HG03175 (cell line): ENCODE data around the gene SLC25A21.

ENCODE experiments used
- ATAC-seq: cut with Tn5 transposase; IDR thresholded peaks from one replicate; pipeline ENCODE4 v1.9.1; 2021; ENCODE audit warnings: mild to moderate bottlenecking, moderate library complexity; ENCODE audit not compliant: unreplicated experiment

The SLC25A21 gene

DNA sequence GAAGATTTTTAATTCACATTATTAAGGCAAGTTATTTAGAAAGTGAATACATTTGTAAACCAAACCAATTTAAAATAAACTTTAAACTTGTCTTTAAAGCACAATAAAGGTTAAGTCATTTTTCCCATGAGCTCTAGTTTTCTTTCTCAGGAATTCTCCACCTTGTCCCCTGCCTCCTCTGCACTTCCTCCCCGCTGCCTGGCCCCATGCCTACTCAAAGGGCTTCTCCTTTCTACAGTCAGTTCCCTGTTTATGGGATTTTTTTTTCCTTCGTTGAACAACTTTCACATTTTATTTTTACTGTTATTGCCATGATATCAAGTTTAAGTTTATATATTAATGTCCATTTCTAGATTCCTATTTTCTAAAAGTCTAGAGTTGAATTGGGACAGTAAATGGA is 223.0 kb downstream of the SLC25A21 start:
- ATAC-seq: no peak

DNA sequence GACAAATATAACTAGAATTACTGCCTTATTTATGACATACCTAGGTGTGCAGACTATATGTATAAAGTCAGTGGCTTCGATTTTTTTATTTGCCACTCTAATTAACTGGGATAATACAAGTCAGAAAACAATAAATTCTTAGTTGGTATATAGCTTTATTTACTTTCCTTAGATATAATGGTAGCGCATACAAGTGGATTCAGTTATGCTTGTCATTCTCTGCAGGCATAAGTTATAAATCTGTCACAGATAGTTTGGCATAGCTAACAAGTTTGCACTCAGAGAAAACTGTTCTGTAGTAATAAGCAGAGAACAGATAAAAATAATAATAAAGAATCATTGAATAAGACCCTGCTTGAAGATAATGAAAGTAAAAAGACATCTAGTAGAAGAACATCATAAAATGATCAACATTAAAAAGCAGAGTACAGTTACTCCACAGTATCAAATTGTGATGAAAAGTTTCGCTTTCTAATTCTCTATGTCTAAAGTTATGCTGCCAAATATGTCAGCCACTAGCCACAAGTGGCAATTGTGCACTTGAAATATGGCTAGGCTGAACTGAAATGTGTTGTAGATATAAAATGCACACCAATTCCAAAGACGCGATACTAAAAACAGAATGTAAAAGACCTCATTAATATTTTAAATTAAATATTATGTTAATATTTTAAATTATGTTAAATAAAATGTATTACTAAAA is 224.1 kb downstream of the SLC25A21 start:
- no peak for ATAC-seq

DNA sequence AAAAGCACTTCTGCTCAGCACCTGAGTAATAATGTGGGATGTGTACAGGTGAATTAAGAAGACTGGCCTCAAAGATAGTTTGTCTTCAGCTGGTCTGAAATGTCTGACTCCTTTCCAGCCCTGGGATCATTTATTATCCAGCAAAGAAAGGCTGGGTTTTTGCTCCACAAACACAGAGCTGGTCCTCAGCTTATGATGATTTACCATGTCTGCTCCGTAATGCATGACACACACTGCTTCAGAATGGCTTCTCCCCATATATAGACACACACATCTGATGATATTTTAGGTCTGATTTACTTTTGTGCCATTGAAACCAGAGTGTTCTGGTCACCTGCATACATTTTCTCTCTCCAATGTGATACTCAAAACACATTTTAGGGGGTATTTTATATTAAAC is 225.0 kb downstream of the SLC25A21 start:
- ATAC-seq: no peak

DNA sequence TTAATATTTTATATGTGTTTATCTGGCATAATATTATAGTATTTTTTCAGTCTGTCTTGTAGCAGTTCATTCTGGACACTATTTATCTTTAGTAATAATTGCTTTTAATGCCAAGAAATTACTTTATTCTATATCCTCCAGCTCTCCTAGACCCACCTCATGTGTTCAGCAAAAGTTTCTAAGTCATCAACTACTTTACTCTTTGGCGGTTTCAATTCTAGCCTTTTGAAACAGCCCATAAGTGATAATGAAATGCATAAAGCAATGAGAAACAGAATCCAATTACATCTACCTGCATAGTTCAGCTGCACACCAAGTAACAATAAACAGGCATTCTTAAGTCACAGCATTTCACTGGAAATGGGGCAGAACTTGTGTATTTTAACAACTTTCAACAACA is 225.5 kb downstream of the SLC25A21 start:
- no peak for ATAC-seq

DNA sequence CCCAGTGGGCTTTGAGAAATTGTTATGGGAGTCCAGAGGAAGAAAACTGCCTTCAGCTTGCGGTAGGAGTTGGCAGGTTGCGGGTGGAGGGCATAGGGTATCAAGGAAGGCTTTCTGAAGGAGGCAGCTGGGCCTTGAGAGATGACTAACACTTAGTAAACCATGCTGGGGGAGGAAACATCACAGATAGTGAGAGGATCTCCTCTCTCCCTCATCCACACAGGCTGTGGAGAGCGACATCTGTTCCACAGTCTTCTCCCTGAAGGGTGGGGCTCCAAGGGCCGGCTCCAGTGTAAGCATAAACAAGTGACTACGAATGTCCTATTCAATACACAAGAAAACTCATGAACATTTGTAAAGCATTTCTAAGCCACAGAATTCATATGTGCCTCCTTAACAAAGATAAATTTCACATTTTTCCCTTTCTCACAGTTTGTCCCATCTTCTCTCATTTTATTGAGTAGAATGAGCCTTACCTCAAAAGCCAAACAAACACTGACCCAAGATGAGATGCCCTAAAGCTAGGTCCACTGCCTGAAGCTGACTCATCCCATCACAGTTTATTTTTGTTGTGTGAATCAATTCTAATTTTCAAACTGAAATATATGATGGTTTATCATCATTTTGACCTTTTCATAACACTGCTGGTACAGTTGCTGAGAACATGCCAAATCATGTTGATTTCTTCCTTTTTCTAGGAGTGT is 227.9 kb downstream of the SLC25A21 start:
- no peak for ATAC-seq

DNA sequence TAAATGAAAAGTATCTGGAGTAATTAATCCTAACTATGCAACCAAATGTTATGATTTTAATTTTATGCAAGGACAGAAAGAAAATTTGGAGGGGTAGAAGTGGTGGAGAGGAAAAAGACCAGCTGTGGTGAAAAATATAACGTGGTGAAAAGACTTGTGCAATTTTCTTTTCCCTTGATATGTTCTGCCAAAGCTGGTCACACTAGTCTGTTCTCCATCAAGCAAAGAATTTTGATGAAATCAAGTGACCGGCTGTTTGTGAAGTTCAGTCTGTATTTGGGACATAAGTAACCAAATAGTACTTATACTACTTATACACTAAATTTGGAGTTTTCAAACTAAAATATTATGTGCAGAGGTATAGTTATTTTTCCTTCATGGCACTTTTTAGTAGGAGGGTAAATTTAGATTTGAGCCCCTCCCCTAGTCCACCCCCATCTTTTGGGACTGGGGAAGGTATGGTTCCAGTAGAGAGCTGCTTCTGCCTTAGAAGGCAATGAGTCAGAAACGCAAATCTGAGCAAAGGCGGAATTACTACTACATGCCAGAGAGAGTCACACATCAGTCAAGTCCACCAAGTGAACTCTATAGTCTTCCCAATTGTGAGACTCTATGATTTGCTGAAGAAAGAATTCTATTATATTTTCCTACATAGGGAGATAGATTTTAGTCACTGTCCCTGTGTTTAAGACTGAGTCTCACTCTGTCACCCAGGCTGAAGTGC is 229.7 kb downstream of the SLC25A21 start:
- ATAC-seq: no peak

DNA sequence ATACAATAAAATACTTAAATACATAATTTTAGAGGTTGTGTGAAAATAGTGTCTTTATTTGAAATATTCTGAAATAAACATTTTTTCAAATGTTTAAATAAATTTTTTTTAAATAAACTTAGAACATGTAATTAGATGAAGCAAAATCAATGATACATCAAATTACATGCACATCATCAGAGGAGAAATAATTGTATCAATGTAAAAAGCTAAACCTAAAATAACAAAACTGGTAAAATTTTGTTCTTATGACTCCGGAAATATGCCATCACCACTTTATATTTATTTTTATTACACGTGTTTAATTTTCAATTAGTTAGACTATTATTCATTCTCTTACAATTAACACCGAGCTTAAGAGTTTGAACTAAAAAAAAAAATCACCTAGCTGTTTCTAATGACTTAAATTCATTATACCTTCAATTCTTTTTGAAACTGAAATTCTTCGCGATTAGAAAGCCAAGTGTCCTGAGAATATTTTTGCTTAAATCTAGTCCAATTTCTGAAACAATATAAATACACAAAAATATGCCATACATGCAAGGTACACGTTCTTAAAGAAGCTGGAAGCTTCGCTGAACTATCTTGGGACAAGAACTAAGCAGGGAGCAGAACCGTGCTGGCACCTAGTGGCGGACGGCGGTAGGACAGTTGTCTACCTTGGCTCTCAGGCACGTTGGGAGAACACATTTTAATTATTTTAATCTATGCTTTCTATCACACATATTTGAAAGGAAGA is 230.5 kb downstream of the SLC25A21 start:
- ATAC-seq: peak; percentile 87

DNA sequence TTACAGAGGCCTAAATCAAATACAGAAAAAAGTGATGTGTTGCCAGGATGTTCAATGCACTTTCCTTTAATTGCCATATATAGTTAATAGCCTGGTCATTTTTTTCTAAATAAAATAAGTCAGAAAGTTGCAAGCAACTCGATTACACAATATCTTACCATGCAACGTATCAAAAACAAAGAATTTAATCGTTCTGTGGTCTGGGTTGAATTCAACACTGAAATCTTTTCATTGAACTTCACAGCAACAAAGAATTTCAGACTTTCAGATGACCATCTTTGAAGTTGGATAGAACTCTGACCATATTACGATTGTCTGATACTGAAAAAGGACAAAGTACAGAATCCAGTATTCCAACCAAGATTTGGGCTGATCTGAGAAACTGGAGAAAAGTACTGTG is 231.9 kb downstream of the SLC25A21 start:
- no peak for ATAC-seq

DNA sequence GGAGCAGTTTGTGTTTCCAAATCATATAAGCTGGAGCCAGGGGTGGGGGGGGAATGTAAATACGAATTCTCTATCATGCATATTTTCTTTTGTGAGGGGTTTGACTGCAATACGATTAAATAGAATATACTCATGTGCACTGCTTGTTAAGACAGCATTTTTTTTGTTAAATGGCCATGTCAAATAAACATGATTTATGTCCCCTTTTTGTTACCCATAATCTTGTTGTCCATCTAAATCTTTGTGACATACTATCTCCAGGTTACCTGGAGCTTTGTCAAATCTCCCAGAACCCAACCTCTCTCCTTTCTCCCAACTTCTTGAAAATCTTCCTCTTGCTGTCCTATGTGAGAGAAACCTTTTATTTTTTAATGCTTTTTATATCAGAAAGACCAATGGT is 233.1 kb downstream of the SLC25A21 start:
- no peak for ATAC-seq

DNA sequence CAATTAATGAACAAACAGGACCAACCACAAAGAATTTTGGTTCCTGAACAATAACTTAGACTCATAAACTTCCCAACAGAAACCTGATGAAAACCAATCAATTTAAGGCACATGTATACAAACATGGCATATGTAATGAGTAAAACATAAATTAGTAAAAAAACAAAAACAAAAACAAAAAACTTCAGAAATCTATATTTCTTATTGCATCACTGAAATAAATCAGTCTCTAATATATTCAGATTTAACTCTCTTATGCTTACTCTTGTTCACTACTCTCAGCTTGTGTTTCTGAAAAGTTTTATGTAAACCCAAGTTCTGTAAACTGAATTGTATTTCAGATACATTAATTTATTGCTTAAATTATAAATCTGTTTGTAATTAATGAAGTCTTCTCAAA is 233.7 kb downstream of the SLC25A21 start:
- ATAC-seq: no peak

DNA sequence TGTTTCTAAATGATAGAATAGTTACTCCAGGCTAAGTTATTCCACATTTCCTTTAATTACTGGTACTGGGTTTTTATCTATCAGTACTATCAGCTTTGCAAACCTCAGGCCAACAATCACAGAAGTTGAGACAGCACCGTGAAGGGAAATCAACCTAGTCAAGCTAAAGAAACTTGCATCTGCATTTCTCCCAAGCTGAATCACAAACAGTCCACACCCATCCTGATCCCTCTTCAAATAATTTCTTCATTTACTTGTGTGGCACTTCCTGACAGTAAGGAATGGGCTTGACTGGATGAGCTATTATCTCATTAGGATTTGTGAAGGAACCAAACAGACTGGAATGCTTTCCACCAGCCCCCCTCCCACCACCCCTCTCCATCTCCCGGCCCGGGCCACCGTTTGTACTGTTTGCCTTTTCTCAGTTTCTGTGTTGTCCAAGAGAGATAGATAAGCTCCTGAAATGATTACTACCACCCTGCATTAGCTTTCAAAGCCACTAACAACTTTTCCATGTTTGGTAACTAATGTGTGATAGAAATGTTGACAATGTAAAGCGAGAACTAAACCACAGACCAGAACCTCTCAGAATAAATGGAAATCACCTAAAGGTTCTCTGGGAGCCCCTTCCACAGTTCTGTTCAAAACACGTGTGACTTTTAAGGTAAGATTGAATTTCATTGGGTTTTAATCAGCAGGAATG is 236.3 kb downstream of the SLC25A21 start:
- ATAC-seq: no peak

DNA sequence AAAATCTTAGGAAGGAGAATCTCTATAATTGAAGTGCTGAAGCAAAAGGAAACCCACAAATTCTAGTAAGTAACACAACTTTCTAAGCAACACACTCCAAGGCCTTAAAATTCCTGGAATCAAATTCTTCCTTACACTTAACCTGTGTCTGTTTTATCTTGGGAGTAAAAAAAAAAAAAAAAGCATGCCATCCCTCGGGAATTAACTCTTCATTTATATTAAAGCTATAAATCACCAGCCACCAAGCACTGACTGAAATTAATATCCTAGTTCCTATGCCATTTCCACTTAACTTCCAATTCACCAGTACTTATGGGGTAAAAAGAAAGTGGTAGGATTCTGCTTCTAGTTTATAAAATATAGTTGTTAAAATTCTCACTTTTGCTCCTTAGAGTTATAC is 238.1 kb downstream of the SLC25A21 start:
- ATAC-seq: no peak

DNA sequence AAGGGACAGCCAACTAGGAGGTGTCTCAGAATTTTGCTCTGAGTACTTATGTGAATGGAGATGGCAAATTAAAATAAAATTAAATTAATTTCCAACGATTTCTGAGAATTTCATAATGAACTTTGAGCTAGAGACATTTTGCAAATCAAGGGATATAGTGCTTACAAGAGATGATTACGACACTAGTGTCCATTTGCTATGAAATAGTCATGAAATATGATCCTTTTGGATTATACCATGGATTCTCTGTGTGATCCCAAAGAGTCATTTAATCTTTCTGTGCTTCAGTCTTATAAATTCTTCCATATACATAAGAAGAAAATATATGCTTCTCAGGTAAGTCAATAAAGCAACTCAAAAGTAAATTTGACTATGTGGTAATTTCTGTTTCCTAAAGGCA is 240.6 kb downstream of the SLC25A21 start:
- no peak for ATAC-seq

DNA sequence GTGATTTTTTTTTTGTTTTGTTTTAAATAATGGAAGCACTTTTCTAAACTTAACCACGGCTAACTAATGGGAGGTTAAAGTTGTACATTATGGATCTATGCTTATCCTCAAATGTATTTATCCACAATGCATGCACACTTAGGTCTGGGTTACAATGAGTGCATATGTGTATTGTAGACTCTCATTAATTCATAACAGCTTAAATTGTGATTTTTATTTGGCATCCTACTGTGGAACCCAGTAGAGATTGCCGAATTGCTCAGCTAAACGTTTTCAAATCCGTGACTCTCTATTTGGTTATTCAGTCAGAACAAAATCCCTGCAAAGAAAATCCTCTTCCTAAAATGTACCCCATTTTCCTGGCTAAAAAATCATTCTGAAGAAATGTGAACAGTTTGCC is 244.0 kb downstream of the SLC25A21 start:
- no peak for ATAC-seq

DNA sequence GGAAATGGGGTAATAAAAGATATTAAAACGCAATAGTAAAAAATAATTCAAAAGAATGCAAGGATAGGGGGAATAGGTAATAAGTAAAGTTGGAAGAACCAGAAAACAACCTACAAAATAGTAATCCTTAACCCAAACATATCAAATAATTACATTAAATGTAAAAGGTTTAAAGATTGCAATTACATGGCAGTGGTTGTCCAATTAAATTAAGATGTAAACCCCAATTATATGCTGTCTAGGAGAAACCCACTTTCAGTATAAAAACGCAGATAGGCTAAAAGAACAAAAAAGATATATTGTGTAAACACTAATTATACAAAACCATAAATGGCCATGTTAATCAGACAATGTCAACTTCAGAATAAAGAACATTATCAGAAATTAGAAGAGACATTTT is 247.3 kb downstream of the SLC25A21 start:
- ATAC-seq: no peak

DNA sequence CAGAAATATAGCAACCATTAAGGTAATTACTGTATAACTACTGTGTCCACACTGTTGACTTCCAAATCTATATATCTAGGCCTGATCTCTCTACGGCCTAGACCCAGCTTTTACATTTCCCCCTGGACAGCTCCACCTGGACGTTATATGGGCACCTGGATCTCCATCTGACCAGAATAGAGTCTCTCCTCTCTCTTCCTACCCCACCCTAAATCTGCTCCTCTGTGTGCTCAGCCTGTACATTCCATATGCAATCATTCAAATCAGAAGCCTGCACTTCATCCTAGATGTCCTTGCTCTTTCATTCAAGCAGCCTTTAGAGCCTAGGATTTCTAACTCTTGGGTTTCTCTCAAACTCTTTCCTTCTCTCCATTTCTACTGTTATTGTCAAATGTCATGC is 255.7 kb downstream of the SLC25A21 start:
- no peak for ATAC-seq

DNA sequence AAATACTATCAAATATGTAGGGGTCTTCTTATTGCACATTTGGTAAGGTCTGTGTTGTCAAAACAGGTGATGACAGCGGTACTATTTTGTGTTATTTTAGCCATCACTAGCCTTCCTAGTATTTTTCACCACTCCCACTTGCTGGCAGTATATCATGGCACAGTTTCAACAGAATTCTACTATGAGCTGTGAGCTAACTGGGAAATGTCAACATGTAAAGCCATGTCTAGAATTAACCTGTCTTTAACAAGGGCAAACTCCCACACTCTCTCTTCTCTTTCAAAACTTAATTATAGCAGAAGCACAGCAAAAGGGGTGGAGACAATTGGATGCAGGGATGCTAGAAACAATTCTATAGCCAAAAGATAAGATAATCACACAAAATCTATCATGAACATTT is 257.3 kb downstream of the SLC25A21 start:
- ATAC-seq: no peak

DNA sequence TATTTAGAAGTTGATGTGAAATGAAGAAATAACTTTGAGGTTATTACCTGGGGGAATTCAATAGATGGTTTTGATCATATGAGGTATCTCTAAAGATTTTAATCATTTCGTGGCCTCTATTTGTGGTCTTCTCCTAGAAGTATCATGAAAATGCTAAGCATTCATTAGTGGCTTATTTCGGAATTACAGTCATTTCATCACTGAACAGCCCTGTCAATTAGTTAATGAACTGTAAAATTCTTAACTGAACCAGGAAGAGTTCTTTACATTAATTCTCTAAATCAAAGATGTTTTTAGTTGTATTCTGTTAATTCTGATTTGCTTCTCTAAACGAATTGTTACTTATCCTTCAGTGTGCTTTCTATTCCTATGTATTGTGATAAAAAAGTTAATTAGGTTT is 261.8 kb downstream of the SLC25A21 start:
- no peak for ATAC-seq

DNA sequence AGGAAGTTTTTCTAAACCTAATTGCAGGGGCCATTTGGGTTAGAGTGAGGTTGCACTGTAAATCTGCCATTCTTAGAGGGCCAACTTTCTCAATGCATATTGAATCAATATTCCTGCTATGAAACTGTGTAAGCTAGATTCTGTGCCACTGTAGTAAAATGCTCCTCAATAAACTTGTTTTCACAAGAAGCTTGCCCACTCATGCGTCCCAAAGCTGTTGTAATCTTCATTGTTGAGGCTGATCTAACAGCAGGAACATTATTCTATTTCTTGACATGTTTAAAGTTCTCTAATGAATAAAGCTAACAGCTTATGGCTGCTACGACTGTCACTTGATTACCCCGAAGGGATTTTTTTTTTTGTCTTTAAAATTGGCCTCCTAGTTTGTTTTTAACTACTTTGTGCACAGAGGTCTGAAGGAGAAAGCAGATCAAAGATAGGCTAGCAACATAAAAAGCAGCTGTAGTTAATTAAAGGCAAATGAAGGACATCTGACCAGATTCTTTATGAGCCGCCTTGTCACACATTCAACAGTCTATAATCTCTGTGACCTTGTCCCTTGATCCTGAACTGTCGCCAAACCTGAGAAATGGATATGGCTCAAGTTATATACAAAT is 267.0 kb downstream of the SLC25A21 start:
- ATAC-seq: no peak

DNA sequence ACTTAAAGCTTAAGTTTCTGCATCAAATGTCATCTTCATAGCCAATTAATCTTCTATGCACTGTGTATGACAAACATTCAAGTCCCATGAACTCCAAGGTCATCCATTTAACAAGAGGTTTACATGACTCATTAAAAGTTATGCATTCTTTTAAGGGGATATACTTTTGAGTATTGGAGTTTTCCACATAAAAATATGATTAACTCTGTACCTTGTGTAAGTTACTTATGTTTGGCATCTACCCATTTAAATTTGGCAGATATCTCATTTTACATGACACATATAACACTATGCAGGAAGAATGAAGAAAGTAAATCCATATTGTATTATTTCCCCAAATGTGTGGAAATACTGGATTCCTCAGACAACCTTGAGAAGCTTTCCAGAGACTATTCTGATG is 270.5 kb downstream of the SLC25A21 start:
- ATAC-seq: no peak
